NT2/D1 (cell line): Measurements from ENCODE around the gene PAPOLA.

Source experiments
- DNase-seq: peaks from one replicate; pipeline ENCODE4 v3.0.0-alpha.2; 2011; ENCODE audit warnings: low read depth, low spot score
- H3K27me3 ChIP-seq: 2 replicates; pipeline ENCODE4 v1.6.0; 2011; ENCODE audit warnings: mild to moderate bottlenecking; ENCODE audit not compliant: insufficient read length, insufficient read depth
- H3K36me3 ChIP-seq: 2 replicates; pipeline ENCODE4 v1.6.1; 2011; ENCODE audit warnings: mild to moderate bottlenecking, low read length, mixed read lengths; ENCODE audit not compliant: insufficient read depth, insufficient read length
- H3K4me1 ChIP-seq: 2 replicates; pipeline ENCODE4 v1.5.1; 2011; ENCODE audit not compliant: insufficient read depth, insufficient read length
- H3K4me3 ChIP-seq: 2 replicates; pipeline ENCODE4 v1.5.1; 2011; ENCODE audit warnings: low read depth; ENCODE audit not compliant: insufficient read length
- H3K9ac ChIP-seq: 2 replicates; pipeline ENCODE4 v1.6.0; 2011; ENCODE audit warnings: low read depth; ENCODE audit not compliant: insufficient read length
- H3K9me3 ChIP-seq: 2 replicates; pipeline ENCODE4 v1.5.1; 2011; ENCODE audit warnings: mild to moderate bottlenecking, low read length; ENCODE audit not compliant: insufficient read depth
- SUZ12 ChIP-seq: IDR thresholded peaks from 2 replicates; pipeline ENCODE4 v1.6.1; 2011; ENCODE audit not compliant: insufficient read length, insufficient read depth; ENCODE audit errors: extremely low read depth
- YY1 ChIP-seq: IDR thresholded peaks from 2 replicates; pipeline ENCODE4 v1.6.1; 2011; ENCODE audit not compliant: insufficient read length, insufficient read depth
- ZNF274 ChIP-seq: IDR thresholded peaks from 2 replicates; pipeline ENCODE4 v1.6.1; 2011; ENCODE audit warnings: mild to moderate bottlenecking, low read depth, low read length

The PAPOLA gene

GRCh38 chr14:96576359-96576758, 74.2 kb downstream of the PAPOLA start:
- no peak for DNase-seq
- Histone ChIP-seq H3K27me3 (no peaks in the 10 kb centered on the region), H3K4me1 (no peaks in the 10 kb centered on the region), H3K9ac (no peak overlapping the region), H3K36me3 (no peaks in the 10 kb centered on the region), H3K9me3 (no peaks in the 10 kb centered on the region), H3K4me3 (no peak overlapping the region)
- TF ChIP-seq YY1, result no peak
- no peak for TF ChIP-seq ZNF274
- no peak for TF ChIP-seq SUZ12

- Histone ChIP-seq H3K4me1 (no peaks in the 10 kb centered on the region), H3K9ac (no peak overlapping the region), H3K9me3 (no peaks in the 10 kb centered on the region), H3K4me3 (no peak overlapping the region), H3K36me3 (no peaks in the 10 kb centered on the region), H3K27me3 (no peaks in the 10 kb centered on the region)
- TF ChIP-seq ZNF274, result no peak
- no peak for TF ChIP-seq SUZ12
- no peak for TF ChIP-seq YY1
- no peak for DNase-seq
Measured at GRCh38 chr14:96576937-96577336, 74.8 kb downstream of the PAPOLA start.

GRCh38 chr14:96578619-96579018, 76.4 kb downstream of the PAPOLA start:
- no peaks in the 10 kb centered on the region for H3K9me3 ChIP-seq
- H3K27me3 ChIP-seq, result no peaks in the 10 kb centered on the region
- H3K9ac ChIP-seq, result no peak overlapping the region
- no peak overlapping the region for H3K4me3 ChIP-seq
- H3K36me3 ChIP-seq, result no peaks in the 10 kb centered on the region
- TF ChIP-seq SUZ12 (no peak), ZNF274 (no peak), YY1 (no peak)
- no peaks in the 10 kb centered on the region for H3K4me1 ChIP-seq
- no peak for DNase-seq

GRCh38 chr14:96579358-96579757, 77.2 kb downstream of the PAPOLA start:
- Histone ChIP-seq H3K9ac (no peak overlapping the region), H3K9me3 (no peaks in the 10 kb centered on the region), H3K4me3 (no peak overlapping the region), H3K27me3 (no peaks in the 10 kb centered on the region), H3K36me3 (no peaks in the 10 kb centered on the region), H3K4me1 (no peaks in the 10 kb centered on the region)
- TF ChIP-seq SUZ12 (no peak), YY1 (no peak), ZNF274 (no peak)
- no peak for DNase-seq

GRCh38 chr14:96579855-96580254, 77.7 kb downstream of the PAPOLA start:
- H3K9ac ChIP-seq, result no peak overlapping the region
- no peaks in the 10 kb centered on the region for H3K9me3 ChIP-seq
- no peaks in the 10 kb centered on the region for H3K4me1 ChIP-seq
- H3K4me3 ChIP-seq, result no peak overlapping the region
- no peaks in the 10 kb centered on the region for H3K27me3 ChIP-seq
- DNase-seq, result no peak
- H3K36me3 ChIP-seq, result no peaks in the 10 kb centered on the region
- TF ChIP-seq ZNF274 (no peak), YY1 (no peak), SUZ12 (no peak)

- no peaks in the 10 kb centered on the region for H3K9me3 ChIP-seq
- H3K27me3 ChIP-seq, result no peaks in the 10 kb centered on the region
- no peak for DNase-seq
- H3K4me1 ChIP-seq, result no peaks in the 10 kb centered on the region
- H3K9ac ChIP-seq, result no peak overlapping the region
- no peaks in the 10 kb centered on the region for H3K36me3 ChIP-seq
- no peak for TF ChIP-seq SUZ12
- no peak for TF ChIP-seq YY1
- no peak for TF ChIP-seq ZNF274
- H3K4me3 ChIP-seq, result no peak overlapping the region
Measured at GRCh38 chr14:96580566-96580965, 78.4 kb downstream of the PAPOLA start.

GRCh38 chr14:96581026-96581425, 78.8 kb downstream of the PAPOLA start:
- H3K9me3 ChIP-seq, result no peaks in the 10 kb centered on the region
- no peaks in the 10 kb centered on the region for H3K36me3 ChIP-seq
- H3K9ac ChIP-seq, result no peak overlapping the region
- H3K4me3 ChIP-seq, result no peak overlapping the region
- TF ChIP-seq SUZ12, result no peak
- no peak for TF ChIP-seq ZNF274
- no peak for TF ChIP-seq YY1
- DNase-seq, result no peak
- H3K27me3 ChIP-seq, result no peaks in the 10 kb centered on the region
- no peaks in the 10 kb centered on the region for H3K4me1 ChIP-seq
